Mononuclear cell (primary cell): Measurements from ENCODE around the gene RAB14. TPM values are rescaled to one million over a fixed set of nuclear protein-coding genes. Genes with fewer than 3 reads are reported as not detected.
"Not testable (repeated sequence)": the region's sequence is repeated elsewhere in the genome, so short reads cannot be mapped to it uniquely, and the experiment has no call there.

ENCODE experiments used
- H3K27me3 ChIP-seq: 2 replicates; pipeline ENCODE4 v1.6.0; 2011; ENCODE audit warnings: low read length, control low read depth; ENCODE audit not compliant: insufficient read depth
- H3K4me1 ChIP-seq: 2 replicates; pipeline ENCODE4 v1.5.1; 2011; ENCODE audit warnings: mild to moderate bottlenecking, low read length, control low read depth; ENCODE audit not compliant: insufficient read depth
- H3K4me3 ChIP-seq: 2 replicates; pipeline ENCODE4 v1.5.1; 2011; ENCODE audit warnings: mild to moderate bottlenecking, low read length, moderate library complexity
- H3K9me3 ChIP-seq: 2 replicates; pipeline ENCODE4 v1.5.1; 2011; ENCODE audit warnings: low read depth, mild to moderate bottlenecking, control low read depth, low read length
- total RNA-seq: library from RNA; depleted of rRNA; stranded (reverse); fragments of >200 nt; gene quantifications from one replicate; pipeline ENCODE4 v1.2.3, GENCODE V29; 2012

RAB14 gene
- total RNA-seq, 1 donor, result 49.7 TPM

DNA sequence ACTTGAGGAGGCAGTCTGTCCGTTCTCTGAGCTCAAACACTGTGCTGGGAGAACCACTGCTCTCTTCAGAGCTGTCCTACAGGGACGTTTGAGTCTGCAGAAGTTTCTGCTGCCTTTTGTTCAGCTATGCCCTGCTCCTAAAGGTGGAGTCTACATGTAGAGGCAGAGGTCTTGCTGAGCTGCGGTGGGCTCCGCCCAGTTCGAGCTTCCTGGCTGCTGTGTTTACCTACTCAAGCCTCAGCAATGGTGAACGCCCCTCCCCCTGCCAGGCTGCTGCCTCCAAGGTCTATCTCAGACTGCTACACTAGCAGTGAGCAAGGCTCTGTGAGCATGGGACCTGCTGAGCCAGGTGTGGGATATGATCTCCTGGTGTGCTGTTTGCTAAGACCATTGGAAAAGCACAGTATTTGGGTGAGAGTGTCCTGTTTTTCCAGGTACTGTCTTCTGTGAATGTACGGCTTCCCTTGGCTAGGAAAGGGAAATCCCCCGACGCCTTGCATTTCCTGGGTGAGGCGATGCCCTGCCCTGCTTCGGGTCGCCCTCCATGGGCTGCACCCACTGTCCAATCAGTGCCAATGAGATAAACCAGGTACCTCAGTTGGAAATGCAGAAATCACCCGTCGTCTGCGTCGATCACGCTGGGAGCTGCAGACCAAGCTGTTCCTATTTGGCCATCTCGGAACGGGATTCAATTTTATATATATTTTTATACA, 68.4 kb downstream of the RAB14 start:
- H3K9me3 ChIP-seq, result no peaks in the 10 kb centered on the region
- H3K27me3 ChIP-seq, result no peaks in the 10 kb centered on the region
- H3K4me1 ChIP-seq, result peaks cover 14% of the 10 kb centered on the region
- no peak overlapping the region for H3K4me3 ChIP-seq

DNA sequence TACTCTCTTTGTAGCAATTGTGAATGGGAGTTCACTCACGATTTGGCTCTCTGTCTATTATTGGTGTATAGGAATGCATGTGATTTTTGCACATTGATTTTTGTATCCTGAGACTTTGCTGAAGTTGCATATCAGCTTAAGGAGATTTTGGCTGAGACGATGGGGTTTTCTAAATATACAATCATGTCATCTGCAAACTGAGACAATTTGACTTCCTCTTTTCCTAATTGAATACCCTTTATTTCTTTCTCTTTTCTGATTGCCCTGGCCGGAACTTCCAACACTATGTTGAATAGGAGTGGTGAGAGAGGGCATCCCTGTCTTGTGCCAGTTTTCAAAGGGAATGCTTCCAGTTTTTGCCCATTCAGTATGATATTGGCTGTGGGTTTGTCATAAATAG, 72.3 kb downstream of the RAB14 start:
- H3K9me3 ChIP-seq, H3K27me3 ChIP-seq, H3K4me3 ChIP-seq: not testable (repeated sequence)
- peaks cover 19% of the 10 kb centered on the region for H3K4me1 ChIP-seq

Other genes with a start within 250 kb of the RAB14 start
- gene C5, start 151.6 kb downstream of the RAB14 start, total RNA-seq, result 1.8 TPM
- gene CNTRL, start 126.9 kb downstream of the RAB14 start, total RNA-seq, result 35.2 TPM
- 72.2 TPM for gene GSN, start 66.3 kb upstream of the RAB14 start, total RNA-seq
- 82.3 TPM for gene STOM, start 168.4 kb upstream of the RAB14 start, total RNA-seq